ENCODE measurements around the gene NEURL1B. TPM values are rescaled to one million over a fixed set of nuclear protein-coding genes. Genes with fewer than 3 reads are reported as not detected.

The NEURL1B gene
- polyA plus RNA-seq, 1 of the 3 experiments (the other 2 are of a cell fraction) = 2.8 TPM

GRCh38 chr5:172630482-172630881, 10.6 kb upstream of the NEURL1B start:
- Histone ChIP-seq H3F3A (replicated peaks; ENCODE audit: insufficient read depth) (no peaks in the 10 kb centered on the region), H3K4me3 (ENCODE audit: low read depth in 2 of 2, low read length in 1 of 2) (no peak overlapping the region), H3K27me3 (ENCODE audit: insufficient read depth) (peaks cover 26% of the 10 kb centered on the region; the same call in 1 of the 2 replicates), H4K20me1 (ENCODE audit: insufficient read depth) (no peaks in the 10 kb centered on the region), H3K9me2 (no peaks in the 10 kb centered on the region), H3K36me3 (replicated peaks in 1 of 2; ENCODE audit: control insufficient read depth in 1 of 2, insufficient read depth in 2 of 2, low read length in 1 of 2) (no peaks in the 10 kb centered on the region), H3K4me2 (no peak overlapping the region), H3K9ac (no peak overlapping the region), H3K79me2 (ENCODE audit: insufficient read depth) (no peaks in the 10 kb centered on the region), H3K9me3 (no peaks in the 10 kb centered on the region), H3K27ac (ENCODE audit: low read depth in 2 of 2, low read length in 1 of 2) (no peak overlapping the region), H2AFZ (ENCODE audit: low read depth) (no peak overlapping the region), H3K4me1 (ENCODE audit: control insufficient read depth in 1 of 2, insufficient read depth in 2 of 2, low read depth in 1 of 2, low read length in 1 of 2) (no peaks in the 10 kb centered on the region)
- CTCF ChIA-PET = interaction anchor here (0.9 to 1.7 kb wide), 3 partner anchors 10 to 151 kb away, joined by 4 read pairs; no protein-coding TSS in a partner anchor
- TF ChIP-seq ELF1 (IDR thresholded peaks at IDR 0.05) (no peak), RXRA (IDR thresholded peaks at IDR 0.05; ENCODE audit: borderline replicate concordance, low read depth) (no peak), SIN3A (IDR thresholded peaks at IDR 0.05; ENCODE audit: borderline replicate concordance, low read depth, low read length) (no peak), RFX5 (IDR thresholded peaks at IDR 0.05; ENCODE audit: low read length) (no peak), CHD2 (IDR thresholded peaks at IDR 0.05; ENCODE audit: low read length, partially characterized antibody) (no peak), ZBTB33 (IDR thresholded peaks at IDR 0.05; ENCODE audit: borderline replicate concordance, low read depth) (no peak), YY1 (IDR thresholded peaks at IDR 0.05; ENCODE audit: low read depth) (no peak), FOXM1 (IDR thresholded peaks at IDR 0.05; ENCODE audit: low read depth) (no peak), RAD21 (IDR thresholded peaks at IDR 0.05; ENCODE audit: low read length) (no peak), MXI1 (IDR thresholded peaks at IDR 0.05; ENCODE audit: low read depth, low read length) (no peak), NRF1 (IDR thresholded peaks at IDR 0.05; ENCODE audit: low read depth, low read length) (no peak), EZH2phosphoT487 (IDR thresholded peaks at IDR 0.05; ENCODE audit: borderline replicate concordance, low read depth) (no peak), TAF1 (IDR thresholded peaks at IDR 0.05; ENCODE audit: borderline replicate concordance, low read depth, low read length) (no peak), USF1 (IDR thresholded peaks at IDR 0.05; ENCODE audit: borderline replicate concordance, low read depth) (no peak)
- 65% methylated on average over 5 of the region's 6 CpGs for WGBS (ENCODE audit: low lambda C conversion rate)
- POLR2A ChIA-PET = no interaction called here
- no peak for DNase-seq

GRCh38 chr5:172630986-172631385, 10.1 kb upstream of the NEURL1B start:
- POLR2A ChIA-PET = no interaction called here
- 65% methylated on average over 2 of the region's 6 CpGs for WGBS (ENCODE audit: low lambda C conversion rate)
- H3K9me2 ChIP-seq = no peaks in the 10 kb centered on the region
- TF ChIP-seq NFIC (IDR thresholded peaks at IDR 0.05; ENCODE audit: borderline replicate concordance) = no peak
- TF ChIP-seq IRF3 (IDR thresholded peaks at IDR 0.05; ENCODE audit: low read depth, low read length) = no peak
- no peak for TF ChIP-seq RFX5 (IDR thresholded peaks at IDR 0.05; ENCODE audit: low read length)
- TF ChIP-seq PBX3 (IDR thresholded peaks at IDR 0.05) = no peak
- no peak for TF ChIP-seq FOSL2 (IDR thresholded peaks at IDR 0.05; ENCODE audit: borderline replicate concordance, low read depth)
- TF ChIP-seq POLR2AphosphoS5 (IDR thresholded peaks at IDR 0.05; ENCODE audit: low read depth, low read length) = no peak
- no peak for TF ChIP-seq JUND (IDR thresholded peaks at IDR 0.05)
- no peak overlapping the region for H3K27ac ChIP-seq (ENCODE audit: low read depth in 2 of 2, low read length in 1 of 2)
- H3K4me3 ChIP-seq (ENCODE audit: low read depth in 2 of 2, low read length in 1 of 2) = no peak overlapping the region
- no peak overlapping the region for H2AFZ ChIP-seq (ENCODE audit: low read depth)
- H3K36me3 ChIP-seq (replicated peaks in 1 of 2; ENCODE audit: control insufficient read depth in 1 of 2, insufficient read depth in 2 of 2, low read length in 1 of 2) = no peaks in the 10 kb centered on the region
- H3K9me3 ChIP-seq = no peaks in the 10 kb centered on the region
- no peaks in the 10 kb centered on the region for H3K4me1 ChIP-seq (ENCODE audit: control insufficient read depth in 1 of 2, insufficient read depth in 2 of 2, low read depth in 1 of 2, low read length in 1 of 2)
- no peak overlapping the region for H3K4me2 ChIP-seq
- no peak for DNase-seq
- no peaks in the 10 kb centered on the region for H3K79me2 ChIP-seq (ENCODE audit: insufficient read depth)
- peaks cover 26% of the 10 kb centered on the region; the same call in 1 of the 2 replicates for H3K27me3 ChIP-seq (ENCODE audit: insufficient read depth)
- CTCF ChIA-PET = no interaction called here
- no peaks in the 10 kb centered on the region for H3F3A ChIP-seq (replicated peaks; ENCODE audit: insufficient read depth)
- no peaks in the 10 kb centered on the region for H4K20me1 ChIP-seq (ENCODE audit: insufficient read depth)
- no peak overlapping the region for H3K9ac ChIP-seq
